Progenitor cell of endocrine pancreas (in vitro differentiated cells): ENCODE measurements around the gene GALNT16. TPM values are rescaled to one million over a fixed set of nuclear protein-coding genes. Genes with fewer than 3 reads are reported as not detected.

Experiments
- DNase-seq: peaks from one replicate; pipeline ENCODE4 v3.0.0; 2021; ENCODE audit warnings: low spot score; ENCODE audit not compliant: unreplicated experiment
- H3K27ac Mint-ChIP-seq: 2 replicates; pipeline ENCODE4 v1.8.0; 2021; ENCODE audit warnings: mild to moderate bottlenecking, moderate library complexity, mixed read lengths
- H3K27me3 Mint-ChIP-seq: 2 replicates; pipeline ENCODE4 v1.8.0; 2021; ENCODE audit warnings: mixed read lengths
- H3K36me3 Mint-ChIP-seq: 2 replicates; pipeline ENCODE4 v1.8.0; 2022; ENCODE audit warnings: mixed read lengths; ENCODE audit not compliant: insufficient read depth
- H3K4me1 Mint-ChIP-seq: 2 replicates; pipeline ENCODE4 v1.8.0; 2021; ENCODE audit warnings: low read depth, mixed read lengths
- H3K4me3 Mint-ChIP-seq: 2 replicates; pipeline ENCODE4 v1.8.0; 2021; ENCODE audit warnings: low read depth, mild to moderate bottlenecking, moderate library complexity, mixed read lengths
- H3K9me3 Mint-ChIP-seq: 2 replicates; pipeline ENCODE4 v1.8.0; 2021; ENCODE audit warnings: low read depth, mixed read lengths
- total RNA-seq: library from RNA; stranded (reverse); gene quantifications from 2 replicates; pipeline ENCODE4 v1.2.1, GENCODE V29; 2021
- TF ChIP-seq, protein P1 (sequence below): fragments of 200-600 bp; sonication (generic); IDR thresholded peaks from one replicate; pipeline ENCODE4 v1.5.0; 2021; ENCODE audit warnings: antibody characterized with exemption, mild to moderate bottlenecking; ENCODE audit not compliant: unreplicated experiment

Gene GALNT16
- total RNA-seq, 1 donor from 2014 or later = 12.7 TPM

DNA sequence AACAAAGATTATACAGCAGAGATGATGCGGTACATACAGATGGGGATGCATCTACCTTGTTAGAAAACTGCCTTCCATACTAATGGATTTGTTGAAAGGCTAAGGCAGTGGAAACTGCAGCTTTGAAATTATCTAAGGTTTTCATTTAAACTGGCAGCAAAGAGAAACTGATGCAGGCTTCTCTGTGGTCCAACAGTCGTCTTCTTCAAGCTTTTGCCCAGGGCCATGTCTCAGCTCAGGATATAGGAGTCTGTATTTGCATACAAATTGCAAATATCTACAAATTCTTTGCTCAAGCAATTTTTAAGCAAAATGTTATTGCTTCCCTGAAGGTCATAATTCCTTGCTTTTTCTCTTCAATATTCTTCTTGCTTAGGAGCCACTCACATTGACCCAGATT, 104.4 kb downstream of the GALNT16 start:
- TF ChIP-seq, protein P1, sequence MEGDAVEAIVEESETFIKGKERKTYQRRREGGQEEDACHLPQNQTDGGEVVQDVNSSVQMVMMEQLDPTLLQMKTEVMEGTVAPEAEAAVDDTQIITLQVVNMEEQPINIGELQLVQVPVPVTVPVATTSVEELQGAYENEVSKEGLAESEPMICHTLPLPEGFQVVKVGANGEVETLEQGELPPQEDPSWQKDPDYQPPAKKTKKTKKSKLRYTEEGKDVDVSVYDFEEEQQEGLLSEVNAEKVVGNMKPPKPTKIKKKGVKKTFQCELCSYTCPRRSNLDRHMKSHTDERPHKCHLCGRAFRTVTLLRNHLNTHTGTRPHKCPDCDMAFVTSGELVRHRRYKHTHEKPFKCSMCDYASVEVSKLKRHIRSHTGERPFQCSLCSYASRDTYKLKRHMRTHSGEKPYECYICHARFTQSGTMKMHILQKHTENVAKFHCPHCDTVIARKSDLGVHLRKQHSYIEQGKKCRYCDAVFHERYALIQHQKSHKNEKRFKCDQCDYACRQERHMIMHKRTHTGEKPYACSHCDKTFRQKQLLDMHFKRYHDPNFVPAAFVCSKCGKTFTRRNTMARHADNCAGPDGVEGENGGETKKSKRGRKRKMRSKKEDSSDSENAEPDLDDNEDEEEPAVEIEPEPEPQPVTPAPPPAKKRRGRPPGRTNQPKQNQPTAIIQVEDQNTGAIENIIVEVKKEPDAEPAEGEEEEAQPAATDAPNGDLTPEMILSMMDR = no peak
- no peaks in the 10 kb centered on the region for H3K4me1 Mint-ChIP-seq
- no peak overlapping the region for H3K4me3 Mint-ChIP-seq
- H3K9me3 Mint-ChIP-seq = no peaks in the 10 kb centered on the region
- peaks cover 14% of the 10 kb centered on the region for H3K27me3 Mint-ChIP-seq
- H3K27ac Mint-ChIP-seq = no peak overlapping the region
- no peaks in the 10 kb centered on the region for H3K36me3 Mint-ChIP-seq
- DNase-seq = no peak

DNA sequence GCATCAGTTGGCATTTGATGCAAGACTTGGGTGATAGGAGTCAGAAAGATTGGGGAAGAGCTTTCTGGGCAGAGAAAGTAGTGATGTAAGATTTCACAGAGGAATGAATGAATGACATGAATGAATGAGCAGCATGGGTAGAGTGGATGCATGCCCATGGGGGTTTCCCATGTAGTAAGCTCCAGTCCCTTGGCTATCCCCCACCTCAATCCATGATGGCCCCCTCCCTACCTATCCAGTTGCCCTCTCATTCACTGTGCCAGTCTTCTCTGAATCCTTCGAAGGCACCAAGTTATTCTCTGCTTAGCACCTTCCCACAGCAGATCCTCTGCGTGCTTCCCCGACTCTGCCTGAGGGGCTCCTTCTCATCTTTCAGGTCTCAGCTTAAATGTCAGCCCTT, 106.1 kb downstream of the GALNT16 start:
- Mint-ChIP-seq H3K4me3 (no peak overlapping the region), H3K4me1 (no peaks in the 10 kb centered on the region), H3K27ac (no peak overlapping the region), H3K27me3 (peaks cover 13% of the 10 kb centered on the region), H3K9me3 (no peaks in the 10 kb centered on the region), H3K36me3 (no peaks in the 10 kb centered on the region)
- TF ChIP-seq, protein P1 = no peak
- no peak for DNase-seq

DNA sequence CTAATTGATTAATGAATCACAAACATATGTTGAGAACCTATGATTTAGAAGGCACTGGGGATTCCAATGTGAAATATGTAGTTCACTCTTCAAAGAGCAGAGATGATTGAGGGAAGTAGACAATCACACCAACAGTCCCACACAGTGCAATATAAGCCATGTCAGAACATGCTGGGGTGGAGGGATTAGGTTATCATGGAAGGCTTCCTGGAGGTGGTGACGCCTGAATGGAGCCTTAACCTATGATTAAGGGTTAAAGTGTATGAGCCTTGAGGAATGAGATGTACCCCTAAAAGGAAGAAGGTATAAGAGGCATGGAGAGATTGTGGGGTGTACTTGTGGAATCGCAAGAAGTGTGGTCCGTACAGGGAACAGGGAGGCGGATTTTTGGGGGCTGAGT, 106.8 kb downstream of the GALNT16 start:
- H3K9me3 Mint-ChIP-seq = no peaks in the 10 kb centered on the region

DNA sequence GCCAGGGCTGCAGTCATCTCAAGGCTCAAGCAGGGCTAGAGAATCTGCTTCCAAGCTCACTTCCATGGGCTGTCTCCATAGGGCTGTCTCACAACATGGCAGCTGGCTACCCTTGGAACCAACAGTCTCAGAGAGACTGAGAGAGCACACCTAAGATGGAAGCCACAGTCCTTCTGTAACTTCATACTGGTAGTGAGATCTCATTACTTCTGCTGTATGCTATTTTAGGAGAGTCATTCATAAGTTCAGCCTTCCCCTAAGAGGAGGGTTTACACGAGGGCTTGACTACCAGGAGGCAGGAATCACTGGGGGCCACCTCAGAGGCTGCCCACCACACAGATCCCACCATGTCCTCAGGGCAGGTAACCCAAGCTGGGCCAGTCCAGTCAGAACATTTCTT, 108.4 kb downstream of the GALNT16 start:
- Mint-ChIP-seq H3K4me1 (no peaks in the 10 kb centered on the region), H3K36me3 (peaks cover 3% of the 10 kb centered on the region), H3K27me3 (peaks cover 6% of the 10 kb centered on the region), H3K27ac (no peak overlapping the region), H3K4me3 (no peak overlapping the region), H3K9me3 (no peaks in the 10 kb centered on the region)
- TF ChIP-seq, protein P1 = no peak
- DNase-seq = no peak

More for the DNA sequence above, 106.8 kb downstream of the GALNT16 start:
- no peaks in the 10 kb centered on the region for H3K36me3 Mint-ChIP-seq
- H3K27me3 Mint-ChIP-seq = peaks cover 10% of the 10 kb centered on the region
- no peaks in the 10 kb centered on the region for H3K4me1 Mint-ChIP-seq
- no peak for DNase-seq
- H3K4me3 Mint-ChIP-seq = no peak overlapping the region
- TF ChIP-seq, protein P1 = no peak
- no peak overlapping the region for H3K27ac Mint-ChIP-seq

DNA sequence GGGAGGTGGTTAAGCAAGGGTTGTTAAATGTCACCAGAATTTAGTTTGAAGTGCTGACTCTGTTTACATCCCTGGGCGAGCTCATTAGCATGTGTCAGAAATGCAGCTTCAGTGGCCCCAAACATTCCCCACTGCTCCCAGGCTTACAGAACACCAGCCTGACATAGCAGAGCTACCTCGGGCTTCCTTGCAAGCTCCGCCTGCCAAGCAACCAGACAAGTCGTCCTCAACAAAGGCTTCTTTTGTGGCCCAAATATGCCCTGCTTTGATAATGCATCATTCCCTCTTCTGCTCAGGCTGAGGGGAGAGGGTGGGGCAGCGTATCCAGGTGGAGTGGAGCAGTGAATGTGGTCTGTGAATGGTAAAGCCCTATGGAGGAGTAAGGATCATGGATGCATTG, 110.1 kb downstream of the GALNT16 start:
- DNase-seq = no peak
- H3K27me3 Mint-ChIP-seq = peaks cover 5% of the 10 kb centered on the region

More for the DNA sequence above, 110.1 kb downstream of the GALNT16 start:
- no peak overlapping the region for H3K4me3 Mint-ChIP-seq
- H3K27ac Mint-ChIP-seq = no peak overlapping the region
- TF ChIP-seq, protein P1 = no peak
- no peaks in the 10 kb centered on the region for H3K4me1 Mint-ChIP-seq
- H3K9me3 Mint-ChIP-seq = no peaks in the 10 kb centered on the region
- H3K36me3 Mint-ChIP-seq = peaks cover 12% of the 10 kb centered on the region
